Endothelial cell of umbilical vein (primary cell): ENCODE data around the gene GMCL1.

ENCODE experiments used
- EZH2 ChIP-seq: IDR thresholded peaks from 2 replicates; pipeline ENCODE4 v1.6.1; 2012; ENCODE audit warnings: borderline replicate concordance, low read depth, mild to moderate bottlenecking, moderate library complexity, low read length, inconsistent platforms; ENCODE audit not compliant: severe bottlenecking
- MYC ChIP-seq: IDR thresholded peaks from one replicate; pipeline ENCODE4 v1.6.1; 2011; ENCODE audit warnings: mild to moderate bottlenecking, low read depth, low read length
- POLR2AphosphoS5 ChIP-seq: IDR thresholded peaks from 2 replicates; pipeline ENCODE4 v1.6.1; 2012; ENCODE audit warnings: low read depth, mild to moderate bottlenecking, control low read depth, low read length, moderate library complexity; ENCODE audit not compliant: insufficient read depth
- TF ChIP-seq, protein P1 (sequence below), 2 donors: IDR thresholded peaks; 1 replicate in 1 of 2; 2 replicates in 1 of 2; pipeline ENCODE4 v1.5.1; 2011; ENCODE audit warnings: low read length in 2 of 2, mild to moderate bottlenecking in 2 of 2, moderate library complexity in 2 of 2, control low read depth in 1 of 2, inconsistent platforms in 1 of 2, low read depth in 1 of 2; ENCODE audit not compliant: insufficient read depth in 1 of 2; ENCODE audit errors: extremely low read depth in 1 of 2

DNA sequence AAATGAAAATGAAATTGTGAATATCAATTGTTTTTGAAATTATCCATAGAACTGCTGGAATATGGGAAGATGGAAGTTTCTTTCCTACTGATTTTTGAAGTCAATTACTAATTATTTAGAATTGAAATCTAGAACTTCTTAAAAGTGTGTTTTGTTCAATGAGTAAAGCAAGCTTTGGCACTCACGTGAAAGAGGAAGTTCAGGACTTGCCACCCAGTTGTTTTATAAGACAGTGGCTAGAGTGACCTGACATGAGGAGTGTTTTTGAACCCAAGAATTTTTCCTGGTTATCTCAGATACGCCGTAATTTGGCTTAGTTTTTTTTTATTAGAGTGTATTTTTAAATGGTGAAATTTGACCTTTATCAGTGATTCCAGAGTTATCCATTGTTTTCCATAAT is 88.9 kb downstream of the GMCL1 start:
- TF ChIP-seq, protein P1, sequence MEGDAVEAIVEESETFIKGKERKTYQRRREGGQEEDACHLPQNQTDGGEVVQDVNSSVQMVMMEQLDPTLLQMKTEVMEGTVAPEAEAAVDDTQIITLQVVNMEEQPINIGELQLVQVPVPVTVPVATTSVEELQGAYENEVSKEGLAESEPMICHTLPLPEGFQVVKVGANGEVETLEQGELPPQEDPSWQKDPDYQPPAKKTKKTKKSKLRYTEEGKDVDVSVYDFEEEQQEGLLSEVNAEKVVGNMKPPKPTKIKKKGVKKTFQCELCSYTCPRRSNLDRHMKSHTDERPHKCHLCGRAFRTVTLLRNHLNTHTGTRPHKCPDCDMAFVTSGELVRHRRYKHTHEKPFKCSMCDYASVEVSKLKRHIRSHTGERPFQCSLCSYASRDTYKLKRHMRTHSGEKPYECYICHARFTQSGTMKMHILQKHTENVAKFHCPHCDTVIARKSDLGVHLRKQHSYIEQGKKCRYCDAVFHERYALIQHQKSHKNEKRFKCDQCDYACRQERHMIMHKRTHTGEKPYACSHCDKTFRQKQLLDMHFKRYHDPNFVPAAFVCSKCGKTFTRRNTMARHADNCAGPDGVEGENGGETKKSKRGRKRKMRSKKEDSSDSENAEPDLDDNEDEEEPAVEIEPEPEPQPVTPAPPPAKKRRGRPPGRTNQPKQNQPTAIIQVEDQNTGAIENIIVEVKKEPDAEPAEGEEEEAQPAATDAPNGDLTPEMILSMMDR (IDR thresholded peaks at IDR 0.05; ENCODE audit: extremely low read depth in 1 of 2, insufficient read depth in 1 of 2, low read depth in 1 of 2, low read length in 2 of 2), result no peak
- TF ChIP-seq EZH2 (no peak), MYC (no peak), POLR2AphosphoS5 (no peak)
